ENCODE data around the gene GUCY1A2.

Gene GUCY1A2

DNA sequence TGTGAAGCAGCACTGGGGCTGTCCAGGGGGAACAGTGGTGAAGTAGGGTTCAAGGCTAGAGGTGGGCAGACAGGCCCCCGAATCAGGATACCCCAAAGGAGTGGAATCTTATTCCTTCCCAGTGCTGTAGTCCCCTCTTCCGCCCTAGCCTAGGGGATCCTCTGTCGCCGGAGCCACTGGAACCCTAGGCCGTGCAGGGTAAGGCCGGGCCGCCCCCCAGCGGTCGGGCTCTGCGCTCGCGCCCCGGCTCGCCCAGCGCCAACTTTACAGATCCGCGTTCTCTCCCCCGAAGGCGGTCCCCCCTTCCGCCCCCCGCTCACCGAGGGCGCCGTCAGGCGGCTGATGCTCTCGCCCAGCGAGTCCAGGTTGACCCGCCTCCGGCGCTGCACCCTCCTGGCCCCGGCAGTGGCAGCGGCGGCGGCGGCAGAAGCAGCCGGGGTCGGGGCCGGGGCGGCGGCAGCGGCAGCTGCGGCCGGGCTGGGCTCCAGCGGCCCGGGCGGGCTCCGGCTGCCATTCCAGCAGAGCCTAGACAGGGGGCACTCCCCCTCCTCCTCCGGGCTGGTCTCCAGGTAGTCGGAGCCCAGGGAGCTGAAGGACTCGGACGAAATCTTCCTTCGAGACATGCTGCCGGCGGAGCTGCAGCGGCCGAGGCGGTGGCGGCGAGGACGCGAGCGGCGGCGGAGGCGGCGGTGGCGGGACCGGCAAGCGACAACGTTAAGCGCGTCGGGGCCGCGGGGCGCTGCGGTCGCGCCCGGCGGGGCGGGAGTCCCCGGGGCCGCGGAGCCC is 650 bp downstream of the GUCY1A2 start:
- in situ Hi-C loops (cut with MboI; ENCODE audit: low sequenced_read_pairs, unreplicated experiment) = loop anchor here (25.0 kb wide), 1 partner anchor 280 kb away; no protein-coding TSS in a partner anchor
- peak; percentile 71 for DNase-seq (ENCODE audit: low spot score)
- TF ChIP-seq, protein P1, sequence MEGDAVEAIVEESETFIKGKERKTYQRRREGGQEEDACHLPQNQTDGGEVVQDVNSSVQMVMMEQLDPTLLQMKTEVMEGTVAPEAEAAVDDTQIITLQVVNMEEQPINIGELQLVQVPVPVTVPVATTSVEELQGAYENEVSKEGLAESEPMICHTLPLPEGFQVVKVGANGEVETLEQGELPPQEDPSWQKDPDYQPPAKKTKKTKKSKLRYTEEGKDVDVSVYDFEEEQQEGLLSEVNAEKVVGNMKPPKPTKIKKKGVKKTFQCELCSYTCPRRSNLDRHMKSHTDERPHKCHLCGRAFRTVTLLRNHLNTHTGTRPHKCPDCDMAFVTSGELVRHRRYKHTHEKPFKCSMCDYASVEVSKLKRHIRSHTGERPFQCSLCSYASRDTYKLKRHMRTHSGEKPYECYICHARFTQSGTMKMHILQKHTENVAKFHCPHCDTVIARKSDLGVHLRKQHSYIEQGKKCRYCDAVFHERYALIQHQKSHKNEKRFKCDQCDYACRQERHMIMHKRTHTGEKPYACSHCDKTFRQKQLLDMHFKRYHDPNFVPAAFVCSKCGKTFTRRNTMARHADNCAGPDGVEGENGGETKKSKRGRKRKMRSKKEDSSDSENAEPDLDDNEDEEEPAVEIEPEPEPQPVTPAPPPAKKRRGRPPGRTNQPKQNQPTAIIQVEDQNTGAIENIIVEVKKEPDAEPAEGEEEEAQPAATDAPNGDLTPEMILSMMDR (IDR thresholded peaks at IDR 0.05; ENCODE audit: borderline replicate concordance, control extremely low read depth, extremely low read depth, insufficient read depth, missing control alignments) = peak; percentile 54

DNA sequence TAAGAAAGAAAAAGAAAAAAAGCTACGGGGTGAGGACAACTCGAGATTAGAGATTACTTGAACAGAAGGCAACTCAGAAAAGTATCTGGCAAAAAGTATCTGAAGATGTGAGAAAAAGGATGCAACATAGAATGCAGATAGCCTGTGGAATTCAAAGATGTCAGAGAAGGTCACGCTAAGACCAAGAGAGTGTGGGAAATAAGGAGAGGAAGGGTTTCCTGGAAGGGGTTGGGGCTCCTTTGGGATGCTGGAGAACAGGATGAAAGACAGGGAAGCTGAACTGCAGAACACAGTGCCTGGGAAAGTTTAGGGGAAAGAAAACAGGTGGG is 1.2 kb downstream of the GUCY1A2 start:
- TF ChIP-seq, protein P1 (IDR thresholded peaks at IDR 0.05; ENCODE audit: borderline replicate concordance, control extremely low read depth, extremely low read depth, insufficient read depth, missing control alignments) = no peak
- in situ Hi-C loops (cut with MboI; ENCODE audit: low sequenced_read_pairs, unreplicated experiment) = loop anchor here (25.0 kb wide), 1 partner anchor 280 kb away; no protein-coding TSS in a partner anchor
- no peak for DNase-seq (ENCODE audit: low spot score)

DNA sequence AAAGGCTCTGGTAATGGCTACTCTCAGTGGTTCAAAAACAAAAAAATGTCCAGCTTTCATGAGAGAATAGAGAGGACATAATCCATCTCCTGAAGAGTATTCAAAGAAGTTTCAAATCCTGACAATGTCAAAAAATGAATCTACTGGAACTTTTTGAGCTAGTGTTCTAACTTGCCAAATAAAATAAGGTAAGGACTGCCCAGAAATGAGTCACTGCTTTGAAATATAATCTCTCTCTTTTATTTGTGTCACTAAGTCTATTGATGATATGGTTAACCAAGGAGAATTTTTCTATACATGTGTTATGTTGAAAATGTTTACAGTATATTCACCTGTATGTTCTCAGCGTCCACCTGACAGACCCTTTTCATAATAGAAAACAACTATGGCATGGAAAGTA is 3.4 kb downstream of the GUCY1A2 start:
- DNase-seq (ENCODE audit: low spot score) = no peak
- TF ChIP-seq, protein P1 (IDR thresholded peaks at IDR 0.05; ENCODE audit: borderline replicate concordance, control extremely low read depth, extremely low read depth, insufficient read depth, missing control alignments) = no peak
- in situ Hi-C loops (cut with MboI; ENCODE audit: low sequenced_read_pairs, unreplicated experiment) = loop anchor here (25.0 kb wide), 1 partner anchor 278 kb away; no protein-coding TSS in a partner anchor

DNA sequence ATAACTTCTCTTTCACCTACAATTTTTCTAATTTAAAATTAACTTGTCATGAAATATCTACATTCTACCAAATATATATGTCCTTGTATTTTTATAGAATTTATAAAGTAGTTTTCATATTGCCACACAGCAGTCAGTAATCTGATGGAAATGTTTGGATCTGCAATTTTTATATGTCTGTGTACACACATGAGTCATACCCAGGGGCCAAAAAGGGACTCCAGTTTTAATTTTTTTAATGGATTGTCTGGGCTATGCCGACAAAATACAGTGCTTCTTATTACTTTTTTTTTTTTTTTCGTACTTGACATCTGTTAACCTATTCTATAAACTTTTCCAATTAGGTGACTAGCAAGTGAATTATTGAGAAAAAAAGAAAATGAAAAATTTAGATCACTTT is 6.3 kb downstream of the GUCY1A2 start:
- in situ Hi-C loops (cut with MboI; ENCODE audit: low sequenced_read_pairs, unreplicated experiment) = loop anchor here (25.0 kb wide), 1 partner anchor 275 kb away; no protein-coding TSS in a partner anchor
- DNase-seq (ENCODE audit: low spot score) = no peak
- TF ChIP-seq, protein P1 (IDR thresholded peaks at IDR 0.05; ENCODE audit: borderline replicate concordance, control extremely low read depth, extremely low read depth, insufficient read depth, missing control alignments) = no peak

DNA sequence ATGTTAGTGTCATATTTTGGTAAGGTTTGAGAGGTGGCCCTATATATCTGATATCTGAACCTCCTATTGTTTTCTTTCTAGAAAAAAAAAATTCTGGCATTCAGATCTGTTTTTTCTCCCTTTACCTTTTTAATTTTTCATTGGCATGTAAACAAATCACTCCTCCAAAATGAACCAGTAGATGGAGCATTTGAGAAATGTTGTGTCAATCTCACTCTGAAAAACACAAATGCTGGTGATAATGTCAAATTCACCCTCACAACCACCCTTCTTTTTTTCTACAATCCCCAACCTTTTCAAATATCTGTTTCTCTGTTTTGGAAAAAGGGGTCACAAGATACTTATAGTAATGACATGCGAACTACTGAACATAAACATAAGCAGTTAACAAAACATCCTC is 9.1 kb downstream of the GUCY1A2 start:
- TF ChIP-seq, protein P1 (IDR thresholded peaks at IDR 0.05; ENCODE audit: borderline replicate concordance, control extremely low read depth, extremely low read depth, insufficient read depth, missing control alignments) = no peak
- DNase-seq (ENCODE audit: low spot score) = no peak
- in situ Hi-C loops (cut with MboI; ENCODE audit: low sequenced_read_pairs, unreplicated experiment) = loop anchor here (25.0 kb wide), 1 partner anchor 272 kb away; no protein-coding TSS in a partner anchor

DNA sequence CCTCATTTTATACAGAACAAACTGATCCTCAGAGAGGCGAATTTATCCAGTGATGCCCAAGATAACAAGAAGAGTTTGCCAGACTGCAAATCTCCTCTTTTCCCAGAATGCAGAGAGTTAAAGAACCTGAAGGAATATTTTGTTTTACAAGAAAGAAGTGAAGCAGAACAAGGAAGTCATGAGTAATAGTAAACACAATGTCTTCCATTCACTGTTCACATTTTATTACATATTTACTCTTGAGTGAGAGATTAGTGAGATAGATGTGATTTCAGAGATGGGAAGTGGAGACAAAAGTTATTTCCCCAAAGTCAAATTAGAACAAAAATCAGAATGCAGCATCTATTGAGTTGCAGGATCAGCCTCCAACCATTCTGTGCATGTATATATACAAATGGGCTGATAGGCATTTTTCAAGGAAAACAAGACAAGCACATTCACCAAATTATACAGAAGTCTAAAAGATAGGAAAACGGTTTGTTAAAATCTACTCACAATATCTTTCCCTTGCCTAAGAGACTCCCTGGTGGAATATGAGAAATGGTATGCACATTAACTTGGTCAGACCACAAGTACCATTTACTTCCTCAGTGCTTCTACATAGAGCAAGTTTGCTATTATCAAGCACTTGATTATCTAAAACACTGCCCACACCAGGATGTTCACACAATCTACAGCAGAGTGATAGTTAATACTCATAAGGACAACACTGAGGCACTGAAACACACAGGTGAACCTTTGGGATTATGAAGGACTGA is 12.0 kb downstream of the GUCY1A2 start:
- TF ChIP-seq, protein P1 (IDR thresholded peaks at IDR 0.05; ENCODE audit: borderline replicate concordance, control extremely low read depth, extremely low read depth, insufficient read depth, missing control alignments) = no peak
- in situ Hi-C loops (cut with MboI; ENCODE audit: low sequenced_read_pairs, unreplicated experiment) = loop anchor here (25.0 kb wide), 1 partner anchor 269 kb away; no protein-coding TSS in a partner anchor
- no peak for DNase-seq (ENCODE audit: low spot score)
